Activated naive CD4-positive, alpha-beta T cell treated with Interleukin-2 at 50 U/mL for 16 hours (primary cell): Measurements from ENCODE around the gene DLK2.

Source experiments
- DNase-seq: peaks from one replicate; pipeline ENCODE4 v3.0.0-alpha.2; 2020

Gene DLK2

GRCh38 chr6:43452896-43453295 is 2.5 kb downstream of the DLK2 start:
- DNase-seq, result no peak

- no peak for DNase-seq
Observed at GRCh38 chr6:43451939-43452338, 3.4 kb downstream of the DLK2 start.

GRCh38 chr6:43451348-43451747 is 4.0 kb downstream of the DLK2 start:
- DNase-seq, result no peak

DNA sequence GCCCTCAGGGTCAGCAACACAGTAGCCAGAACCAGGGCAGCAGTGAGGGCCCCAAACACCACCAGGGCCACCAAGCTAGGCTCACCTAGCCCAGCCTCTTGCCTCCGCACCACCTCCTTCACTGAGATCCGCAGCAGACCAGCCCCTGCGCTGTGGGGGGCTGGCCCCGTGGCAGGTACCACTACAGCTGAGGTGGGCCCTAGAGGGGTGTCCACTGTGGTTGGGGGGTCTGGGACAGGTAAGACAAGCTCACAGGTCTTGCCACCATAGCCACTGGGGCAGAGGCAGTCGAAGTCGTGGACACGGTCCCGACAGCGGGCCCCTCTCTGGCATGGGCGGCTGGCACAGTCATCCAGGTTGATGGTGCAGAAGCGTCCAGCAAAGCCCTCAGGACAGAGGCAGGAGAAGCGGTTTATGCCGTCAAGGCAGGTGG is 4.6 kb downstream of the DLK2 start:
- no peak for DNase-seq

- no peak for DNase-seq
Observed at GRCh38 chr6:43448916-43449315, 6.4 kb downstream of the DLK2 start.

DNA sequence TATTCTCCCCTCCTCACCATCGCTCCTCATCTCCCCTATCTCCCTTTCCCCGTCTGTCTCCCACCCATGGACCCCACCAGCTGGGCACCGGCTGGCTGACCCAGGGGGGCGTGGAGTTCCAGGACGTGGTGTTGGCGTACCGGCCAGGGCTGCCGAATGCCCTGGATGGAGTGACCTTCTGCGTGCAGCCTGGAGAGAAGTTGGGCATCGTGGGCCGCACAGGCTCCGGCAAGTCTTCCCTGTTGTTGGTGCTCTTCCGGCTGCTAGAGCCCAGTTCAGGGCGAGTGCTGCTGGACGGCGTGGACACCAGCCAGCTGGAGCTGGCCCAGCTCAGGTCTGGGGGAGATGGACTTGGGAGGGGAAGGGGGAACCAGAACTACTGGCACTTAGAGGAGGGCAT is 7.7 kb downstream of the DLK2 start:
- DNase-seq, result no peak

GRCh38 chr6:43445576-43445975 is 9.8 kb downstream of the DLK2 start:
- no peak for DNase-seq

GRCh38 chr6:43444582-43444981 is 10.8 kb downstream of the DLK2 start:
- DNase-seq, result no peak

DNA sequence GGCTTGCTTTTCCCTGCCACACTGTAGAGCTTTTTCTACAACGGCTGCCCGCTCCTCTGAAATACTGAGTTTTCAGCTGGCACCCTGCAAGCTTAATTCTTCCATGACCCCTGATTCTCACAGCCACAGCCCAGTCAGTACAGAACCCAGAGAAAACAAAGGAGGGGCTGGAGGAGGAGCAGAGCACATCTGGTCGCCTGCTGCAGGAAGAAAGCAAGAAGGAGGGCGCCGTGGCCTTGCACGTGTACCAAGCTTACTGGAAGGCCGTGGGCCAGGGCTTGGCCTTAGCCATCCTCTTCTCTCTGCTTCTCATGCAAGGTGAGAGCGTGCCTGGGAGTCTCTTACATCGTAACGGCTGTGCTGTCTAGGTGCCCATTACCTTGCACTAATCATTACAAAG is 11.3 kb downstream of the DLK2 start:
- no peak for DNase-seq

GRCh38 chr6:43442935-43443334 is 12.4 kb downstream of the DLK2 start:
- DNase-seq, result no peak

- DNase-seq, result no peak
Observed at GRCh38 chr6:43437700-43438099, 17.6 kb downstream of the DLK2 start.

- no peak for DNase-seq
Observed at GRCh38 chr6:43436577-43437282, 18.6 kb downstream of the DLK2 start.

- DNase-seq, result no peak
Observed at GRCh38 chr6:43435682-43436437, 19.5 kb downstream of the DLK2 start.

DNA sequence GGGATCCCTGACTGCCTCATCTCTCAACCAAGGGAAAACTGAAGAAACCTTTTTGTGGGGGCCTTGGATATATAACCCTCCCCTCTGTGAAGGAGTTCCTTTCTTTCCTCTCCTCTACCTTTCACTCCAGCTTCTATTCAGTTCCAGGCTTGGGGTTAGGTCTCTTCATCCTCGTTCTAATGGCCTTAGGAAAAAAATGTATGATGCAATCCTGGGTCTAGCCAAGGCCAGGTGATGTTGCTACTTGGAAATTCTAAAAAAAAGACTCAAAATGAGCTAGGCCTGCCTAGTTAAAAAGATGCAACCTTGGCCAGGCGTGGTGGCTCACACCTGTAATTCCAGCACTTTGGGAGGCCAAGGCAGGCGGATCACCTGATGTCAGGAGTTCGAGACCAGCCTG is 20.4 kb downstream of the DLK2 start:
- DNase-seq, result no peak

- no peak for DNase-seq
Observed at GRCh38 chr6:43434001-43434840, 21.1 kb downstream of the DLK2 start.

- no peak for DNase-seq
Observed at GRCh38 chr6:43433148-43433547, 22.2 kb downstream of the DLK2 start.

- DNase-seq, result no peak
Observed at GRCh38 chr6:43432009-43432945, 23.1 kb downstream of the DLK2 start.

GRCh38 chr6:43428874-43429273 is 26.5 kb downstream of the DLK2 start:
- DNase-seq, result no peak

- DNase-seq, result no peak
Observed at GRCh38 chr6:43428112-43428570, 27.2 kb downstream of the DLK2 start.

DNA sequence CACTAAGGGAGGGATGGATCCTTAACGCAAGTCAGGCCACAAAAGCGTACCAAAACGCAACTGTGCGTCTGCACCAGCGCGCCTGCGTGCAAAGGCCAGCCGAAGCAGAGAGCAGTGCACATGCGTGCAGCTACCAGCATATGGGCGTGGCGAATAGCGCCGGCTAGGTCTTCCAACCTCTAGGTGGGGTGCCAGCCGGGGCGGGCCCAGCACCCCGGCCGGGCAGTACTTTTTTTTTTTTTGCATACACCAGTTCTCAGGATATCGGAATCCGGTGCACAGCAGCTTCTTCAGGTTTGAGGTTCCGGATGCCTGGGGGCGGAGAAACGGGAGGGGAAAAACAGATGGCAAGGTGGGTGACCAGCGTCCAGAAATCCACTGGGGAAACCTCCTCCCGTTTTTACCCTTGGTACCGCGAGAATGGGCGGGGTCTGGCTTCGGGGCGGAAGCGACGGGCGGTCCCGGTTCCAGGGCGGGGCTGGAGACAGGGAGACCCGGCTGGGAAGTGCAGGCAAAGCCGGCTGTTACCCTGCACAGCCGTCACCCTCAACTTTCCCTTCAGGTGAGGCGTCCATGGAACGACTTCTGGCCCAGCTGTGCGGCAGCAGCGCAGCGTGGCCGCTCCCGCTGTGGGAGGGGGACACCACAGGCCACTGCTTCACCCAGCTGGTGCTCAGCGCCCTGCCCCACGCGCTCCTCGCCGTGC is 27.8 kb downstream of the DLK2 start, which contains the start of gene ABCC10:
TSS of gene ABCC10 (plus strand) at position 136 of the 706 bp plus-strand sequence. CDS start at position 574, 438 bp downstream.
- peak; percentile 96 for DNase-seq

DNA sequence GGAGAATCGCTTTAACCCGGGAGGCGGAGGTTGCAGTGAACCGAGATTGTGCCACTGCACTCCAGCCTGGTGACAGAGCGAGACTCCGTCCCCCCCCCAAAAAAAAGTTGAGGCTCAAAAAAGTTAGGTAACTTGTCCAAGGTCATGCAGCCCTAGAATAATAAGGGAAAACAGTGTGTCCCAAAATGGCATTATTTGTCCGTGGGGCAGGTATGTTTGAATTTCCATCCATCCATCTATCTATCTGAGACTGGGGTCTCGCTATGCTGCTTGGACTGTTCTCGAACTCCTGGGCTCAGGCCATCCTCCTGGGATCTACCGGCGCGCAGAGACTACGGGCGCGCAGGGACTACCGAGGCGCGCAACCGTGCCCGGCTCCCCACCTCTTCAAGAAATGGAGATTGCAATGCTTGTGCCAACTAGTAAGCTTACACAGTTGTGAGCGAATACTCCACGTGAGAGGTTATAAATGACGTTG is 28.4 kb downstream of the DLK2 start:
- DNase-seq, result no peak
